ENCODE measurements around the gene FBXO22.

DNA sequence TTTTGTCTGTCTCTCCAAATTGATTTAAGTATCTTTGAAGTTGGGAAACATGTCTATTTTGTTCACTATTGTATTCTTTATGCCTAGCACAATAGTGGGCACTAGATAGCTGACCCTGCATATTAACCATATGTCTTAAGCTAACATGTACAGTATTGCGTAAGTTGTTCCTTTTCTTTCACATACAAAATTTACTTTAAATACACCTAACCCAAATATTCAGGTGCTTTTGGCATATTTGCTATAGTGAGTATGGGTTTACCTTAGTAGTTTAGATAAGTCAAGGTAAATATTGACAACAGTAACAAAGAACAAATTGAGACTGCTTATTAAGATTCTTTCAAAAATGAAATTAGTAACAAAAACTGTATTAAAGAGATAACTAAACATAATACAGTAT lies 57.7 kb downstream of the FBXO22 start:
- TF ChIP-seq, protein P1, sequence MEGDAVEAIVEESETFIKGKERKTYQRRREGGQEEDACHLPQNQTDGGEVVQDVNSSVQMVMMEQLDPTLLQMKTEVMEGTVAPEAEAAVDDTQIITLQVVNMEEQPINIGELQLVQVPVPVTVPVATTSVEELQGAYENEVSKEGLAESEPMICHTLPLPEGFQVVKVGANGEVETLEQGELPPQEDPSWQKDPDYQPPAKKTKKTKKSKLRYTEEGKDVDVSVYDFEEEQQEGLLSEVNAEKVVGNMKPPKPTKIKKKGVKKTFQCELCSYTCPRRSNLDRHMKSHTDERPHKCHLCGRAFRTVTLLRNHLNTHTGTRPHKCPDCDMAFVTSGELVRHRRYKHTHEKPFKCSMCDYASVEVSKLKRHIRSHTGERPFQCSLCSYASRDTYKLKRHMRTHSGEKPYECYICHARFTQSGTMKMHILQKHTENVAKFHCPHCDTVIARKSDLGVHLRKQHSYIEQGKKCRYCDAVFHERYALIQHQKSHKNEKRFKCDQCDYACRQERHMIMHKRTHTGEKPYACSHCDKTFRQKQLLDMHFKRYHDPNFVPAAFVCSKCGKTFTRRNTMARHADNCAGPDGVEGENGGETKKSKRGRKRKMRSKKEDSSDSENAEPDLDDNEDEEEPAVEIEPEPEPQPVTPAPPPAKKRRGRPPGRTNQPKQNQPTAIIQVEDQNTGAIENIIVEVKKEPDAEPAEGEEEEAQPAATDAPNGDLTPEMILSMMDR (IDR thresholded peaks at IDR 0.05) = no peak
- TF ChIP-seq POLR2A (IDR thresholded peaks at IDR 0.05) = no peak
